Spleen (tissue), 11 donors: ENCODE results near the gene WDR54. TPM values are rescaled to one million over a fixed set of nuclear protein-coding genes. Genes with fewer than 3 reads are reported as not detected.
"Not testable (repeated sequence)": the region's sequence is repeated elsewhere in the genome, so short reads cannot be mapped to it uniquely, and the experiment has no call there.

Experiments
- DNase-seq: peaks from one replicate; pipeline ENCODE4 v3.0.0-alpha.2; 2020
- H3K27ac ChIP-seq, 8 donors: fragments of 200-600 bp; sonication (generic) in 7 of 8; 1 replicate in 4 of 8; 2 replicates in 4 of 8; pipeline versions ENCODE4 v1.5.0 to v1.8.0; 2016 to 2021; ENCODE audit warnings: inconsistent platforms in 4 of 8, mild to moderate bottlenecking in 4 of 8, moderate library complexity in 1 of 8
- H3K27me3 ChIP-seq, 7 donors: fragments of 200-600 bp; sonication (generic) in 6 of 7; replicated peaks in 1 of 7; 1 replicate in 4 of 7; 2 replicates in 3 of 7; pipeline versions ENCODE4 v1.5.0 to v1.8.0; 2016 to 2021; ENCODE audit warnings: inconsistent platforms in 3 of 7, mild to moderate bottlenecking in 1 of 7
- H3K36me3 ChIP-seq, 6 donors: fragments of 200-600 bp; sonication (generic) in 5 of 6; 1 replicate in 4 of 6; 2 replicates in 2 of 6; pipeline versions ENCODE4 v1.5.0 to v1.8.0; 2016 to 2021; ENCODE audit warnings: inconsistent platforms in 2 of 6
- H3K4me1 ChIP-seq, 6 donors: fragments of 200-600 bp; sonication (generic) in 5 of 6; 1 replicate in 3 of 6; 2 replicates in 3 of 6; pipeline versions ENCODE4 v1.5.0 to v1.8.0; 2016 to 2021; ENCODE audit warnings: inconsistent platforms in 3 of 6
- H3K4me3 ChIP-seq, 8 donors: fragments of 200-600 bp; sonication (generic) in 7 of 8; 1 replicate in 4 of 8; 2 replicates in 4 of 8; pipeline versions ENCODE4 v1.5.0 to v1.8.0; 2016 to 2021; ENCODE audit warnings: inconsistent platforms in 4 of 8, mild to moderate bottlenecking in 4 of 8, moderate library complexity in 2 of 8
- H3K9me3 ChIP-seq, 8 donors: fragments of 200-600 bp; sonication (generic) in 7 of 8; 1 replicate in 4 of 8; 2 replicates in 4 of 8; pipeline versions ENCODE4 v1.5.0 to v1.8.0; 2016 to 2021; ENCODE audit warnings: inconsistent platforms in 4 of 8
- CTCF ChIP-seq, 11 experiments: fragments of 200-600 bp in 7 of 11; fragments of 450-650 bp in 4 of 11; sonication (generic) in 4 of 11; IDR thresholded peaks in 8 of 11; conservative IDR thresholded peaks in 3 of 11; 1 replicate in 7 of 11; 2 replicates in 4 of 11; pipeline versions ENCODE4 v1.4.0 to v1.8.0; 2016 to 2021; ENCODE audit warnings: antibody characterized with exemption in 11 of 11, inconsistent platforms in 4 of 11, mild to moderate bottlenecking in 1 of 11
- POLR2A ChIP-seq, 3 donors: fragments of 450-650 bp; IDR thresholded peaks; one replicate each; pipeline ENCODE4 v1.5.1; 2017; ENCODE audit warnings: antibody characterized with exemption in 3 of 3, mild to moderate bottlenecking in 1 of 3
- POLR2AphosphoS5 ChIP-seq, 3 donors: sonication (generic); formaldehyde crosslinking; IDR thresholded peaks; one replicate each; pipeline ENCODE4 v1.5.1; 2017; ENCODE audit warnings: antibody characterized with exemption in 3 of 3
- WGBS, 5 donors: extraction: QIAGEN DNeasy Blood & Tissue Kit in 3 of 5; methylation state at CpG; one replicate each; pipeline versions ENCODE4 v1.1.5 to v1.1.7; 2013 to 2018; 5-methylcytosine and 5-hydroxymethylcytosine counted together
- intact Hi-C: fragments of 100-400 bp; cut with DNase I; formaldehyde crosslinking; loops from one replicate; pipeline ENCODE4 v1.15.0; 2023; ENCODE audit warnings: low total_unique reads
- polyA plus RNA-seq, 3 donors: library from polyadenylated mRNA; stranded (reverse); fragments of 200-250 nt; gene quantifications; one replicate each; pipeline ENCODE4 v1.2.1, GENCODE V29; 2013
- total RNA-seq, 7 donors: library from RNA; depleted of rRNA in 3 of 7; stranded (reverse); fragments of >200 nt in 3 of 7; fragmentation: NEBNext Ultra II Directional in 4 of 7; extraction: Animal tissue kit (Norgen Biotek cat#: 25700) in 4 of 7; gene quantifications; one replicate each; pipeline versions ENCODE4 v1.1.0 to v1.2.1, GENCODE V29; 2016 to 2021
- donor health status: healthy with polysubstance abuse.
- donor health status: DM: no; HTN: no; CAD: no; lungs with moderate emphysema.
- donor health status: DM: no; HTN: no; CAD: no.
- donor health status: Bipolar disorder and iron deficiency.
- donor health status: healthy.
- donor health status: DM: no; HTN: no; CAD: no.
- donor health status: DM: yes; HTN: yes; CAD: no.

Gene WDR54
- total and polyA plus RNA-seq, 10 donors: 15.1 to 26.0 (median 21.0) TPM

- no peak for DNase-seq
- peaks cover 0 to 21% (median 0%) of the 10 kb centered on the region in 7 donors for H3K27me3 ChIP-seq
- 71 to 92% (median 83%) methylated on average over 27 of the region's 27 CpGs for WGBS, 5 donors
Measured at GRCh38 chr2:74418312-74418711, 3.2 kb upstream of the WDR54 start.

GRCh38 chr2:74419345-74419744 lies 2.2 kb upstream of the WDR54 start:
- 58 to 72% (median 66%) methylated on average over 1 of the region's 1 CpG for WGBS, 5 donors
- Histone ChIP-seq H3K4me3 (no peak overlapping the region), H3K4me1 (peaks cover 11 to 72% (median 50%) of the 10 kb centered on the region in 6 donors), H3K27me3 (peaks cover 0 to 19% (median 0%) of the 10 kb centered on the region in 7 donors), H3K9me3 (no peaks in the 10 kb centered on the region), H3K36me3 (no peaks in the 10 kb centered on the region), H3K27ac (peak overlapping the region in 2 of 8 donors; percentile 14 to 25)
- no peak for DNase-seq
- intact Hi-C loops: no loop called here
- TF ChIP-seq POLR2A (IDR thresholded peaks at IDR 0.05) (no peak), CTCF (IDR thresholded peaks at IDR 0.05 in 8 of 11, conservative IDR thresholded peaks at IDR 0.05 in 3 of 11) (no peak), POLR2AphosphoS5 (IDR thresholded peaks at IDR 0.05) (no peak)

More at GRCh38 chr2:74418312-74418711, 3.2 kb upstream of the WDR54 start:
- Histone ChIP-seq H3K27ac (no peak overlapping the region), H3K36me3 (no peaks in the 10 kb centered on the region), H3K9me3 (no peaks in the 10 kb centered on the region), H3K4me3 (no peak overlapping the region), H3K4me1 (peaks cover 15 to 82% (median 60%) of the 10 kb centered on the region in 6 donors)
- intact Hi-C loops: no loop called here
- TF ChIP-seq POLR2AphosphoS5 (IDR thresholded peaks at IDR 0.05): no peak
- no peak for TF ChIP-seq CTCF (IDR thresholded peaks at IDR 0.05 in 8 of 11, conservative IDR thresholded peaks at IDR 0.05 in 3 of 11)
- TF ChIP-seq POLR2A (IDR thresholded peaks at IDR 0.05): no peak

- H3K4me3 ChIP-seq: no peak overlapping the region
- WGBS, 5 donors: 66 to 71% (median 70%) methylated on average over 2 of the region's 2 CpGs
- peaks cover 0 to 12% (median 0%) of the 10 kb centered on the region in 7 donors for H3K27me3 ChIP-seq
- no peak for DNase-seq
- no peaks in the 10 kb centered on the region for H3K9me3 ChIP-seq
- intact Hi-C loops: no loop called here
- TF ChIP-seq POLR2A (IDR thresholded peaks at IDR 0.05) (no peak), POLR2AphosphoS5 (IDR thresholded peaks at IDR 0.05) (no peak), CTCF (IDR thresholded peaks at IDR 0.05 in 8 of 11, conservative IDR thresholded peaks at IDR 0.05 in 3 of 11) (no peak)
- peaks cover 0 to 7% (median under 1%) of the 10 kb centered on the region in 6 donors for H3K36me3 ChIP-seq
- H3K27ac ChIP-seq: peak overlapping the region in 1 of 8 donors; percentile 8
- H3K4me1 ChIP-seq: peaks cover 11 to 65% (median 44%) of the 10 kb centered on the region in 6 donors
Measured at GRCh38 chr2:74420006-74420405, 1.5 kb upstream of the WDR54 start.

- DNase-seq, H3K27me3 ChIP-seq, intact Hi-C loops, H3K9me3 ChIP-seq: not testable (repeated sequence)
- H3K4me1 ChIP-seq: peaks cover 11 to 65% (median 42%) of the 10 kb centered on the region in 6 donors
- peak overlapping the region in 6 of 8 donors; percentile 47 to 90 (median 78) for H3K4me3 ChIP-seq
- H3K27ac ChIP-seq: peak overlapping the region in 7 of 8 donors; percentile 32 to 94 (median 85)
- peaks cover 0 to 12% (median 3%) of the 10 kb centered on the region in 6 donors for H3K36me3 ChIP-seq
- 78 to 81% (median 80%) methylated on average over 19 of the region's 19 CpGs for WGBS, 5 donors
Measured at GRCh38 chr2:74420443-74421103, 957 bp upstream of the WDR54 start.
